Ascending aorta (tissue), 2 donors: ENCODE data around the gene CCDC92B. TPM values are rescaled to one million over a fixed set of nuclear protein-coding genes. Genes with fewer than 3 reads are reported as not detected.
"Not testable (repeated sequence)": the region's sequence is repeated elsewhere in the genome, so short reads cannot be mapped to it uniquely, and the experiment has no call there.

Source experiments
- DNase-seq, 2 donors: peaks; one replicate each; pipeline ENCODE4 v3.0.0-alpha.2; 2019; ENCODE audit warnings: low spot score in 2 of 2
- H3K27ac ChIP-seq, 2 donors: fragments of 200-600 bp; sonication (generic); one replicate each; pipeline ENCODE4 v1.5.1; 2016 to 2017; ENCODE audit warnings: mild to moderate bottlenecking in 1 of 2
- H3K27me3 ChIP-seq: fragments of 200-600 bp; sonication (generic); one replicate; pipeline ENCODE4 v1.5.1; 2017
- H3K36me3 ChIP-seq, 2 donors: fragments of 200-600 bp; sonication (generic); one replicate each; pipeline ENCODE4 v1.5.1; 2016
- H3K4me1 ChIP-seq, 2 donors: fragments of 200-600 bp; sonication (generic); one replicate each; pipeline ENCODE4 v1.5.1; 2016 to 2017; ENCODE audit warnings: mild to moderate bottlenecking in 1 of 2
- H3K4me3 ChIP-seq, 2 donors: fragments of 200-600 bp; sonication (generic); one replicate each; pipeline ENCODE4 v1.5.1; 2016 to 2017; ENCODE audit warnings: mild to moderate bottlenecking in 1 of 2
- H3K9me3 ChIP-seq, 2 donors: fragments of 200-600 bp; sonication (generic); one replicate each; pipeline ENCODE4 v1.5.1; 2016
- CTCF ChIP-seq, 3 experiments: fragments of 200-600 bp in 2 of 3; fragments of 450-650 bp in 1 of 3; sonication (generic) in 2 of 3; IDR thresholded peaks; one replicate each; pipeline ENCODE4 v1.5.1; 2016 to 2019; ENCODE audit warnings: antibody characterized with exemption in 3 of 3, mild to moderate bottlenecking in 1 of 3, moderate library complexity in 1 of 3
- intact Hi-C: fragments of 100-400 bp; cut with DNase I; formaldehyde crosslinking; loops from one replicate; pipeline ENCODE4 v1.15.1; 2023
- total RNA-seq: library from RNA; depleted of rRNA; stranded (reverse); fragments of >200 nt; gene quantifications from one replicate; pipeline ENCODE4 v1.1.0, GENCODE V29; 2016

CCDC92B gene
- total RNA-seq, 1 donor from 2014 or later: not detected

GRCh38 chr17:2681650-2682049 is 67.8 kb downstream of the CCDC92B start:
- no peak for TF ChIP-seq CTCF (IDR thresholded peaks at IDR 0.05)
- H3K4me1 ChIP-seq: no peaks in the 10 kb centered on the region
- intact Hi-C loops: no loop called here
- peaks cover 44 to 60% of the 10 kb centered on the region in 2 donors for H3K36me3 ChIP-seq
- H3K9me3 ChIP-seq: no peaks in the 10 kb centered on the region
- no peak for DNase-seq
- H3K27me3 ChIP-seq: no peaks in the 10 kb centered on the region
- H3K4me3 ChIP-seq: no peak overlapping the region
- H3K27ac ChIP-seq: no peak overlapping the region

GRCh38 chr17:2680961-2681360 is 68.5 kb downstream of the CCDC92B start:
- Histone ChIP-seq H3K9me3 (no peaks in the 10 kb centered on the region), H3K36me3 (peaks cover 44 to 60% of the 10 kb centered on the region in 2 donors), H3K27me3 (no peaks in the 10 kb centered on the region), H3K4me3 (no peak overlapping the region), H3K27ac (no peak overlapping the region), H3K4me1 (no peaks in the 10 kb centered on the region)
- peak in 1 of 2 donors; percentile 25 for DNase-seq
- TF ChIP-seq CTCF (IDR thresholded peaks at IDR 0.05): no peak
- intact Hi-C loops: no loop called here

GRCh38 chr17:2679247-2679646 is 70.2 kb downstream of the CCDC92B start:
- not testable (repeated sequence) for H3K4me3 ChIP-seq, H3K27ac ChIP-seq, DNase-seq, H3K27me3 ChIP-seq, H3K4me1 ChIP-seq, H3K9me3 ChIP-seq
- intact Hi-C loops: loop anchor here (10.0 kb wide), 1 partner anchor 164 kb away; the partner anchor contains the start of gene METTL16
- peaks cover 52 to 63% of the 10 kb centered on the region in 2 donors for H3K36me3 ChIP-seq

Other genes with a start within 250 kb of the CCDC92B start
- 15.3 TPM for gene METTL16, start 237.8 kb downstream of the CCDC92B start, total RNA-seq
- gene PAFAH1B1, start 156.0 kb downstream of the CCDC92B start, total RNA-seq: 29.6 TPM
- 58.1 TPM for gene CLUH, start 37.9 kb downstream of the CCDC92B start, total RNA-seq
- gene RAP1GAP2, start 46.8 kb upstream of the CCDC92B start, total RNA-seq: 1.6 TPM